HUDEP-2 (cell line): ENCODE measurements around the gene TLR9.
"Not testable (repeated sequence)": the region's sequence is repeated elsewhere in the genome, so short reads cannot be mapped to it uniquely, and the experiment has no call there.

Experiments used
- DNase-seq, 76 experiments: peaks; one replicate each; lab custom pipeline; 2025; ENCODE audit not compliant: unreplicated experiment in 76 of 76; lab: John Stamatoyannopoulos, UW

The TLR9 gene, protein sequence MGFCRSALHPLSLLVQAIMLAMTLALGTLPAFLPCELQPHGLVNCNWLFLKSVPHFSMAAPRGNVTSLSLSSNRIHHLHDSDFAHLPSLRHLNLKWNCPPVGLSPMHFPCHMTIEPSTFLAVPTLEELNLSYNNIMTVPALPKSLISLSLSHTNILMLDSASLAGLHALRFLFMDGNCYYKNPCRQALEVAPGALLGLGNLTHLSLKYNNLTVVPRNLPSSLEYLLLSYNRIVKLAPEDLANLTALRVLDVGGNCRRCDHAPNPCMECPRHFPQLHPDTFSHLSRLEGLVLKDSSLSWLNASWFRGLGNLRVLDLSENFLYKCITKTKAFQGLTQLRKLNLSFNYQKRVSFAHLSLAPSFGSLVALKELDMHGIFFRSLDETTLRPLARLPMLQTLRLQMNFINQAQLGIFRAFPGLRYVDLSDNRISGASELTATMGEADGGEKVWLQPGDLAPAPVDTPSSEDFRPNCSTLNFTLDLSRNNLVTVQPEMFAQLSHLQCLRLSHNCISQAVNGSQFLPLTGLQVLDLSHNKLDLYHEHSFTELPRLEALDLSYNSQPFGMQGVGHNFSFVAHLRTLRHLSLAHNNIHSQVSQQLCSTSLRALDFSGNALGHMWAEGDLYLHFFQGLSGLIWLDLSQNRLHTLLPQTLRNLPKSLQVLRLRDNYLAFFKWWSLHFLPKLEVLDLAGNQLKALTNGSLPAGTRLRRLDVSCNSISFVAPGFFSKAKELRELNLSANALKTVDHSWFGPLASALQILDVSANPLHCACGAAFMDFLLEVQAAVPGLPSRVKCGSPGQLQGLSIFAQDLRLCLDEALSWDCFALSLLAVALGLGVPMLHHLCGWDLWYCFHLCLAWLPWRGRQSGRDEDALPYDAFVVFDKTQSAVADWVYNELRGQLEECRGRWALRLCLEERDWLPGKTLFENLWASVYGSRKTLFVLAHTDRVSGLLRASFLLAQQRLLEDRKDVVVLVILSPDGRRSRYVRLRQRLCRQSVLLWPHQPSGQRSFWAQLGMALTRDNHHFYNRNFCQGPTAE

DNA sequence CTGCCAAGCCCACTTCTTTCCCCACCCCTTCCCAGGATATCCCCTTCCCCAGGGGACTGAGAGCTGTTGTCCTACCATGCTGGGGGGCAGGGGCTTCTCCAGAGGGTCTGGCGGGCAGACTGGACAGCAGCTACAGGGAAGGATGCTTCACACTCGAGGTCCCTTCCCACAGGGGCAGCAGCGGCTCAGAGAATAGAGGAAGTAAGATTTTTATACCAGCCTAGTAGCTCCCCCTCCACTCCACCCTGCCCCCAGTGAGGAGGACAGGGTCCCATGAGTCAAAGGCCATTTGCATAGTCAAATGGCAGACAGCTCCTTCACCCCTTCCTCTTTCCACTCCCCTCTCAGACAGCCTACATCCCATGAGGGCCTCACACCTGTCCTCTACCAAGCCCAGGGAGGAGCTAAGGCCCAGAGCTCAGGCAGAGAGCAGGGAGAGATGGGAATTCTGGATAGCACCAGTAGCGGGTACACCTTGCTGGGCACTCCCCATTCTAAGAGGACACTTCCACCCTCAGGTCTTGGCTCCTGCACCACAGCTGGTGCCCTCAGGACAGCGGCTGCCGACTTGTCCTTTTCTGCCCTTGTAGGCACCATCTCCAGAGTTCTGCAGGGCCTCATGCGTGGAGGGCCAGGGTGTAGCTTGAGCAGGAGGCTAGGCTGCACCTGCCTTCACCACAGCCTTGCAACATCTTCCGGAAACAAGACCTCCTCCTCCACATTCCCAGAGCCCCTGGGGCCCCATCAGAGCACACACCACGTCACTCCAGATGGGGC is at the start of gene TLR9:
TLR9 (minus strand) TSS at position 194 of the 777 bp plus-strand sequence; CDS start at position 78, 116 bp downstream.
- no peak for DNase-seq

DNA sequence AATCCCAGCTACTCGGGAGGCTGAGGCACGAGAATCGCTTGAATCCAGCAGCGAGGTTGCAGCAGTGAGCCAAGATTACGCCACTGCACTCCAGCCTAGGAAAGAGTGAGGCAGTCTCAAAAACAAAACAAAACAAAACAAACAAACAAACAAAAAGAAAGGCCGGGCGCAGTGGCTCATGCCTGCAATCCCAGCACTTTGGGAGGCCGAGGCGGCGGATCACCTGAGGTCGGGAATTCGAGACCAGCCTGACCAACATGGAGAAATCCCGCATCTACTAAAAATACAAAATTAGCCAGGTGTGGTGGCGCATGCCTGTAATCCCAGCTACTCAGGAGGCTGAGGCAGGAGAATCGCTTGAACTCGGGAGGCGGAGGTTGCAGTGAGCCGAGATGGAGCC is 49.3 kb upstream of the TLR9 start:
- not testable (repeated sequence) for DNase-seq

DNA sequence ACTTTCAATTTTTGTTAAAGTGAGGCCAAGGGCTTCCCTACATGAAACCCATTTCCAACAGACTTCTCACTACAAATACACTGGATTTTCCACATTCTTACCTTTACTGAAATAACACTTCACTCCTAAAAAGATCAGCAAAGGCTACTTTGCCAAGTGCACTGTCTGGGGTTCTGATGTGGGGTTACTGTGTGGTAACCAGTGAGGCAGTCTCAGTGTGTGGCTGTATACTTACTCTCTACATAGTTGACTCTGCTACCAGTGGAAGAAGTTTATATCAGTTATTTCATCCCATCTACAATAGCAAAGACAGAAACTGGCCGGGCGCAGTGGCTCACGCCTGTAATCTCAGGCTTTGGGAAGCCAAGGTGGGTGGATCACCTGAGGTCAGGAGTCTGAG is 47.4 kb upstream of the TLR9 start:
- no peak for DNase-seq

DNA sequence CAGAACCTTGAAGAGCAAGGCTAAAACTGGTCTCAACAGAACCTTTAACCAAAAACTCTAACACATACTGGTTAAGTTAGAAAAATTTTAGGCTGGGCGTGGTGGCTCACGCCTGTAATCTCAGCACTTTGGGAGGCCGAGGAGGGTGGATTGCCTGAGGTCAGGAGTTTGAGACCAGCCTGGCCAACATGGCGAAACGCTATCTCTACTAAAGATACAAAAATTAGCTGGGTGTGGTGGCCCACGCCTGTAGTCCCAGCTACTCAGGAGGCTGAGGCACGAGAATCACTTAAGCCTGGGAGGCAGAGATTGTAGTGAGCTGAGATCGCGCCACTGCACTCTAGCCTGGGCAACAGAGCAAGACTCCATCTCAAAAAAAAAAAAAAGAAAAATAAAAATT is 46.7 kb upstream of the TLR9 start:
- DNase-seq: peak in 4 of 76 experiments; percentile 7 to 15 (median 12)

DNA sequence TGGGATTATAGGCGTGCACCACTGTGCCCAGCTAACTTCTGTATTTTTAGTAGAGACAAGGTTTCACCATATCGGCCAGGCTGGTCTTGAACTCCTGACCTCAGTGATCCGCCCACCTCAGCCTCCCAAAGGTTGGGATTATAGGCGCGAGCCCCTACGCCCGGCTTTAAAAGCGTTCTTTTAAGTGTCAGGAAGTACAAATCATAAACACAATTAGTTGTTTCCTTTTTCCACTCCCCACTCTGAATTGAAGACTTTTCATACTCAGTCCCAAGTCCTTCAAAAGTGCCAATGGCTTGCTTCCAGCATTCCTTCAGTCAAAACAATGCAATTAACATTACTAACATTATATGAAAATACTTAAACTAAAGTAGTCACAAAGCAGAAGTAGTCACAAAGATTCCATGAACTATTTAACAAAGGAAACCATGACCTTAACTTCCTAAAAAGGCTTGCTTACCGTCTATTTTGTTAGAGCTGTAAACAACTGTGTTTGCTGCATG is 44.9 kb upstream of the TLR9 start:
- DNase-seq: no peak

DNA sequence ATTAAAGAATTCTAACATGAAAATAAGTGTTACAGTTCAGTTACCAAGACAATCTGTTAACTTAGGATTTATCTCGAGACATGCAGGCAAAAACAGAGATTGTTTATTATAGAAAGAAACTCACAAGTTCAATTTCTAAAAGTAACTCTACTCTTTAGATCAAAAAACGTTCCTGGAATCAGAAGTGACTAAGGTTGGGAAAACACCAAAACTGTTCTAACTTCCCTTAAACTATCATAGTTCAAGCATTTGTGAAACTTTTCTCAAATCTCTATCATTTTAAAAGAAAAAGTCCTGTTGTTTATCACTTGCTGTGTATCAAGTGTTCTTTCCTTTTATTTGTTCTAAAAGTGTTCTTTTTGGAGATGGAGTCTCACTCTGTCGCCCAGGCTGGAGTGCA is 44.3 kb upstream of the TLR9 start:
- no peak for DNase-seq

DNA sequence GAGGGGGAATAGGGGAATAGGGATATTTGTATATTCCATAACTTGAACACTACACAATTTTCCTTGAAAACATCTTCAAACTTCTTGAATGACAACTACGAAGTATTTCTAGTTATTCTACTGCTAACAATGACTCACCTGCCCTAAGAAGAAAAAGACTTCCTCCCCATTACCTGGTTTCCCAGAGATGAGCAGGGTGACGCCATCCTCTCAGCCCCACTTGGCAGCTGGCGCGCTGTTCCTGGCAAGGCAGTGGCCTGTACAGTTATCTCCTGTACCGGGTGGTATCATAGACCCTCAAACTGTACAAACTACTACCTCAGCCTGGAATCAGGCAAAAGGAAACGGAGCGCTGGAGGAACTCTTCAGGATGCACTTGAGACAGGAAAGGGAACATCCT is 42.6 kb upstream of the TLR9 start:
- DNase-seq: no peak

DNA sequence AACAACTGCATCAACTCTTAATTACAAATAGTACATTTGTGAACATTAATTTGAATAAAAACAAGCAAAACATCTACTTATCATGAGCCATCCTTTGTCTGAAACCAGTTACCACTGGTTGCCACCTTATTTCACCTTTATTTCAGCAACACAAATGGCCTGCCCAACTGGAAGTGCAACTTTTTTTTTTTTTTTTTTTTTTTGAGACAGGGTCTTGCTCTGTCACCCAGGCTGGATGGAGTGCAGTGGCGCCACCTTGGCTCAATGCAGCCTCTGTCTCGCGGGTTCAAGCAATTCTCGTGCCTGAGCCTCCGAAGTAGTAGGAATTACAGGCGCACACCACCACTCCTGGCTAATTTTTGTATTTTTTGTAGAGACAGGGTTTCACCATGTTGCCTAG is 39.9 kb upstream of the TLR9 start:
- no peak for DNase-seq

DNA sequence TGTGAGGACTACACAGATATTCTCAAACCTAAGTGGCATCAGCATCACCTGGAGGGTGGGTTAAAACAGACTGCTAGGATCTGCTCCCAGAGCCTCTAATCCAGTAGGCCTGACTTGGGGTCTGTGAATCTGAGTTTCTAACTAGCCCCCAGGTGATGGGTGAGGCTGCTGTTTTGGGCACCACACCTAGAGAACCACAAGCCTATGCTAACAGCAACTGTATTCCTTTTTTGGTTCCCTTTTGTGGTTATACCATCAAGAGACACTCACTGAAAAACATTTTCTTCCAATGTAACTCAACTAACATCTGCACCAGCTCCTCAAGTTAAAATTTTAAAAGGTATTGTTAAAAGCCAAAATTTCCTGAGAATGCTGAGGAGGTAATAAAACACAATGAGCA is 37.0 kb upstream of the TLR9 start:
- no peak for DNase-seq

DNA sequence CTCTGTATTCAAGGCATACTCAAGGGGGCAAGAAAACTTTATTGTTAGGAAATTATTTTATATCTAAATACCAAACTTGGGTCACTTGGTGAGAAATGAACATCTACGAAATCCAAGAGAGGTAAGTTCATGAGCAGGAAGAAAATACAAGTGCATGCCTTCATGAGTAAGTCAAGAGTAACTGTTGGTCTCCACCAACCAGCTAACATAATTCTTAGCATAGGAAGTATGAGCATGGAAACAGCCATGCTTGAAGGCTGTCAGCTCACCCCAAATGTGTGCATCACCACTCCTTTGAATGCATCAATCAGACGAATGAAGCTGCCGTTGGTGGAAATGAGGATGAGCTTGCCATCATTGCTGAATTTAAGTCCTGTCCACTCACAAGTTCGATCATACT is 34.0 kb upstream of the TLR9 start:
- DNase-seq: no peak

DNA sequence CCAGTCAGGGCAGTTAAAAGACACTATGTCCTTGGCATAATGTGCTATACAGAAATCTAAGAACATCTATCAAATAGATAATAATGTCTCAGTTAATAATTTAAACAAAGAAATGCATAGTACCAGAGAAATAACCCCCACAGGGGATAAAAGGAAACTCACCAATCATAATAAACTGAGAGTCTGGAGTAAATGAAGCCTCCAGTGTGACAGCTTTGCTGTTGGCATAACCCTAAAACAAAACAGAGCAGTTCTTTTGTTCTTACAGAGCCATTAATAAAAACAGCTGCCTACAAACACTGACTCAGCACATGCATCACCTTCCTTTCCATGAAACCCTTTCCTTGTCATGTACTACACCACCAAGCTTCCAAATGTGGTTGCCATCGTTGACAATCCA is 33.6 kb upstream of the TLR9 start:
- DNase-seq: no peak

DNA sequence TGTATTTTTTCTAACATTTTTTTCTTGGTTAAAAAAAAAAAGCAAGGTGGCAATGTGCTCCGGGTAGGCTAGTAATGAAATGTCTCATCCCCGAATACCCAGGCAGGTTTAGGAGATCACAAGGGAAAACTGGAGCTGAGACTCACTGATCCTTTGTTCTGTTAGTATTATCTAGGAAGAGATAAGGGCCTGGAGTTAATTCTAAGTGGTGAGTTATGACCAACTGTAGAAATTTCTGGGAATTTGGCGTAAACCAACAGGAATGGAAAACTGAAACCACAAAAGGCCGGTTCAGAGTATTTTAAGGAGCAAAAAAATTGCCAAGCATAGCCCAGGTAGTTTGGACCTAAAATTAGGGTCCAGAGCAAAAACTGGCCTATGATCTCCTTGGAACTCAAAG is 32.5 kb upstream of the TLR9 start:
- no peak for DNase-seq

DNA sequence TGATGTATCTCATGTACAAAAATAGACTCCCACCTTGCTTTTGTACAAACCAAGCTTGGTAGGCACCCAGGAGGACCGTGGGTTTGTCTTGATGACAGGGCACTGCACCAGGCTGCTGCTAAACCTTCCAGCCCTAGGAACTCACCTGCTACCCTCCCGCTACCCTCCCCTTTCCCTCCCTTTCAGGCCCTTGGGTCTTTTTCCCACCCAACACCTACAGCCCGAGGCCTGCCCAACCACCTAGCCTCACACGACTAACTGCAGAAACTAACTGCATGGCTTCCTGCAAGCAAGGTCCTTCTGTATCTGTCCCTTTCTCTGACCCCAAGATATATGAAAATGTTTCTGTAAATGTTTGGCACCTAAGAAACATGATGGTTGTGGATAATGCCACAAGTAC is 31.2 kb upstream of the TLR9 start:
- no peak for DNase-seq

DNA sequence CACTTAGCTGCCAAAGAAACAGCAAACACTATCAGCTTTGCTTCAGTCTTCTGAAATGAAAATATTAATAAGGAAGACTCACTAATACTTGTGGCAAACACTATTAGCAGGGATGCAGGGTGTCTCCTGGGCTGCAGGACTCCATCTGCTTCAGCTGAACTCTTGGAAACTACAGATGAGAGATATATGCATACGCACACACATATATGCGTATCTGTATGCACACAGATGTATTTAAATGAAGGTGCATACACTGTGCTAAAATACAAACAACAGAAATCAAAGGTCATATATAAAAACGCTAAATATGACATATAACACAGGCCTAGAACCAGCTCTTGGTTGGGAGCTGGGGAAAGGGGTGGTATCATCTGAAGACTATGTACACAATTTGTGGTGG is 30.7 kb upstream of the TLR9 start:
- no peak for DNase-seq

DNA sequence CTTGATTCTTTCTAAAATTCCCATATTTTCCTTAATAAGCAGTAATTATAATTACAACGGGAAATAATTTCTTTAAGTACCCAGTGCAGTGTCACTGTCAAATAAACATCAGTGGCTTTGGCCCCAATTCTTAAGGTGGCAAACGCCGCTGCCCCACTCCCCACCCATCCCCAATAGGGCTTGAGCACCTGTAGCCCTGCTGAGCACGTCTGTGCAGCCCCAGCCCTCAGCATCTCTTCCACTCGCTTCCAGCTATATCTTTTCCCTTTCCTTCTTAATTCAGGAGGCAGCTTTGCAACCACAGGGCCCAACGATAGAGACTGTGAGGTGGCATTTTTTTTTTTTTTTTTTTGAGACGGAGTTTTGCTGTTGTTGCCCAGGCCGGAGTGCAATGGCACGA is 29.2 kb upstream of the TLR9 start:
- DNase-seq: no peak

DNA sequence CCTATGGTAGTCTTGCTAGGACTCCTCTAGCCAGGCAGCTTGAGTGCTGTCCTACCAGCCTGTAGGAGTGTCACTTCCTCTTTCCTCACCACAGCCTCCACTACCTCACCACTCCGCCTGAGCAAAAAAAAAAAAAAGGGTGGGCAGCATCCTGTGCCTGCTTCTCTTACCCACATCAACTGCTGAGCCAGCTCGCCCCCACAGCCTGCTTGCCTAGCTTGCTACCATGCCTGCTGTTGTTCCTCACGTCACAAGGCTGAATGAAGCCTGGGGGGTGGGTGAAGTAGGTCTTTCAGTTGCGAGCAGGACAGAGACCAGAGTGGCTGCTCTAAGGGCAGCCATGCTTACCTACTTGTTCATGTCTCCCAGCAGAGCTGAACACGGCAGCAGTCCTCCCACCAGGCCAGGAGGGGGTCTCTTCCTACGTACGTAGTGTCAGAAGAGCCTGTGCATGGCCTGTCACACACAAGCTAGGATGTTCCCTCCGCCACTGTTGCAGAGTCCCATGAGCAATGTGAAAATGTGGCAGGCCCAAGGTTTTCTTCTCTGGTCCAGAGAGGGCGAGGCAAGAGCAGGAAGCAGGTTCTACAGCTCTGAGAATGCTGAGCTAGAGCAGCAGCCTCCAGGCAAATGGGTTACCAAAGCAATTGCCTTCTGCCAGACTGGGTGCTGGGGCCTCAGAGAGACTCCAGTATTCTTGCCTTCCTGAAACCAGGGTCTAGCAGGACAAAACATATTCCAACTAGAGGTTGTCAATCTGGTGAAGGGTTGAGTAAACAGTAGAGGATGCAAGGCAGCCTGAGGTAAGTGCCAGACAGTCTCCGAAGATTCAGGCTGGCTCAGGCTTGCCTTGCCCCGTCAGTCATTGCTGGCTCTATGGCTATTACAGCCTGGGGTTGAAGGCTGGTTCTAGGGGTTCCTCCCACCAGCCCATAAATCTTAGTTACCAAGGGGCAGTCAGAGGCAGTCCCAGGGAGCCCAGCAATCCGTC is 28.2 kb upstream of the TLR9 start:
- DNase-seq: peak in 45 of 76 experiments; percentile 4 to 67 (median 33)

DNA sequence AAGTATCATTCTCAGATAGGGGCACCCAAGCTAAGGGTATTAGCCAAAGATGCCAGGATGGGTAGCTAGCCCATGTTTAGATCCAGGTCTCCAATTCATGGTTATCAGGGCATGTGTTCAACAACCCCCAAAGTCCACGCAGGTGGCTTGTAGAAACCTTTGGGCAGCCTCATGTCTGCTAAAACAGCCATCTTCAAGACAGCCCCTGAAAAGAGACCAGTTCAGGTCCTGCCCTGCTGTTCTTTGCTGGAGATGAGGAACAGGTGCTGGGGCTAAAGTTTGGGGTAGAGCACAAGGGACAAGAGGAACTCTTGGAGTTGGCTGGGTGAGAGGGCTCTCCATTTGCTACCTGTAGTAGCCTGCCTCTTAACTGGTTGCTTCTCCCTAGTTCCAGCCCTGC is 24.7 kb upstream of the TLR9 start:
- no peak for DNase-seq

DNA sequence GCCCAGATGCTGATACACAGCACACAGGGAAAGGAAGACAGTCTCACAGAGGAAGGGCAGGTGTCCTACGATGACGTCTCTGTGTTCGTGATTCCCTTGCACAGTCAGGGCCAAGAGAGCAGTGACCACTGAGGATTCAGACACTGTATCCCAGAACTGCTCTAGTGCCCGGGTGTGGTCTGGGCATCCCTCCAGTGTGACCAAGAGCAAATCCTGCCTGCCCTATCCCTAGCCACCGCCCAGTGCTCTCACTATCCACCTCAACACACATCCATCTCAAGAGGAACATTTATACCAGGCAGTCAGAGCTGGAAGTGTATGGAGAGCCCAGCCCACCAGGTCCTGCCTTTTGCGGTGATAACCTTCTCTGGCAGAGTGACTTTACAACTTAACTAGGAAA is 24.2 kb upstream of the TLR9 start:
- DNase-seq: no peak

DNA sequence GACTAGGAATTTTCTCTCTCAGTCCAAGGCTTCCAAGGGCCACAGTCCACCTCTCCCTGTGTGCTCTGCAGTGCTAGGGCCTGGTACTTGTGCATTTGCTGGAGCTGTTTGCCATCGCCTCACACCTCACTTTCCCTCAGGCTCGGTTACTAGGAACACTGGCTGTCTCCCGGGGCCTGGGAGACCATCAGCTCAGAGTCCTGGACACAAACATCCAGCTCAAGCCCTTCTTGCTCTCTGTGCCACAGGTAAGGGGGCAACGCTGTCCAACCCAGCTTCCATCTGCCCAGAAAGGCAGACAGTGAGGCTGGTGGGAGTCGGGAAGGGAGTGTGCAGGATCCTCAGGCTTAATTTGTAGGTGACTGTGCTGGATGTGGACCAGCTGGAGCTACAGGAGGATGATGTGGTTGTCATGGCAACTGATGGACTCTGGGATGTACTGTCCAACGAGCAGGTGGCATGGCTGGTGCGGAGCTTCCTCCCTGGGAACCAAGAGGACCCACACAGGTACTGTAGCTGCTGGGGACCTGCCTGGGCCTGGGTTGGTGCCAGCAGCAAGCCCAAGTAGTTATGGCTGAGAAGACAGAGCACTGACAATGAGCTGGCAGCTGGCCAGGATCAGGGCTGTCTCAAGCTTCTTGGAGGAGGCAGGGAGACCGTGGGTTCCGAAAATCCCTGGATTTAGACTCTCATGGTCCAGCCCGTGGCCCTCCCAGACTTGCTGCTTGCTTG is 23.5 kb upstream of the TLR9 start:
- peak in 4 of 76 experiments; percentile 2 to 32 (median 16) for DNase-seq
